ENCODE data around the gene INPP5A.

Gene INPP5A

GRCh38 chr10:132722394-132723329, 185.1 kb downstream of the INPP5A start:
- TF ChIP-seq ZBTB7A (IDR thresholded peaks at IDR 0.05; ENCODE audit: low read depth) (no peak), TEAD4 (IDR thresholded peaks at IDR 0.05) (no peak), FOXM1 (IDR thresholded peaks at IDR 0.05; ENCODE audit: borderline replicate concordance, low read depth) (no peak), YY1 (IDR thresholded peaks at IDR 0.05; ENCODE audit: low read depth) (no peak), CEBPB (IDR thresholded peaks at IDR 0.05) (no peak), RAD21 (IDR thresholded peaks at IDR 0.05; ENCODE audit: low read depth) (no peak), NFIC (IDR thresholded peaks at IDR 0.05) (no peak), CREB1 (IDR thresholded peaks at IDR 0.05; ENCODE audit: low read depth) (no peak)

- no peak for TF ChIP-seq YY1 (IDR thresholded peaks at IDR 0.05; ENCODE audit: low read depth)
- no peak for TF ChIP-seq CEBPB (IDR thresholded peaks at IDR 0.05)
- TF ChIP-seq TAF1 (IDR thresholded peaks at IDR 0.05; ENCODE audit: low read depth), result no peak
- TF ChIP-seq EP300 (IDR thresholded peaks at IDR 0.05; ENCODE audit: borderline replicate concordance), result no peak
- no peak for TF ChIP-seq REST (IDR thresholded peaks at IDR 0.05; ENCODE audit: low read depth)
These were observed 185.9 kb downstream of the INPP5A start for GRCh38 chr10:132723330-132723970.

- TF ChIP-seq REST (IDR thresholded peaks at IDR 0.05; ENCODE audit: low read depth), result no peak
- TF ChIP-seq MAX (IDR thresholded peaks at IDR 0.05), result no peak
- no peak for TF ChIP-seq TEAD4 (IDR thresholded peaks at IDR 0.05)
- TF ChIP-seq TAF1 (IDR thresholded peaks at IDR 0.05; ENCODE audit: low read depth), result no peak
- TF ChIP-seq YY1 (IDR thresholded peaks at IDR 0.05; ENCODE audit: low read depth), result no peak
- TF ChIP-seq CEBPB (IDR thresholded peaks at IDR 0.05), result no peak
- no peak for TF ChIP-seq NFIC (IDR thresholded peaks at IDR 0.05)
- TF ChIP-seq FOXM1 (IDR thresholded peaks at IDR 0.05; ENCODE audit: borderline replicate concordance, low read depth), result no peak
- no peak for TF ChIP-seq EGR1 (IDR thresholded peaks at IDR 0.05)
- no peak for TF ChIP-seq USF1 (IDR thresholded peaks at IDR 0.05)
- no peak for TF ChIP-seq RAD21 (IDR thresholded peaks at IDR 0.05; ENCODE audit: low read depth)
These were observed 186.9 kb downstream of the INPP5A start for GRCh38 chr10:132724446-132724845.

GRCh38 chr10:132725202-132725601, 187.6 kb downstream of the INPP5A start:
- TF ChIP-seq CREB1 (IDR thresholded peaks at IDR 0.05; ENCODE audit: low read depth) (no peak), USF1 (IDR thresholded peaks at IDR 0.05) (no peak), YY1 (IDR thresholded peaks at IDR 0.05; ENCODE audit: low read depth) (no peak), TAF1 (IDR thresholded peaks at IDR 0.05; ENCODE audit: low read depth) (no peak), EP300 (IDR thresholded peaks at IDR 0.05; ENCODE audit: borderline replicate concordance) (no peak), TEAD4 (IDR thresholded peaks at IDR 0.05) (no peak), TCF12 (IDR thresholded peaks at IDR 0.05; ENCODE audit: low read depth) (no peak), REST (IDR thresholded peaks at IDR 0.05; ENCODE audit: low read depth) (no peak), MAX (IDR thresholded peaks at IDR 0.05) (no peak), EGR1 (IDR thresholded peaks at IDR 0.05) (no peak), FOXM1 (IDR thresholded peaks at IDR 0.05; ENCODE audit: borderline replicate concordance, low read depth) (no peak), NFIC (IDR thresholded peaks at IDR 0.05) (no peak), CEBPB (IDR thresholded peaks at IDR 0.05) (no peak), ZBTB7A (IDR thresholded peaks at IDR 0.05; ENCODE audit: low read depth) (no peak), RAD21 (IDR thresholded peaks at IDR 0.05; ENCODE audit: low read depth) (no peak)
